GM21619 (cell line): ENCODE measurements around the gene POLR2I.
"Not testable (repeated sequence)": the region's sequence is repeated elsewhere in the genome, so short reads cannot be mapped to it uniquely, and the experiment has no call there.

Experiments
- ATAC-seq: cut with Tn5 transposase; IDR thresholded peaks from one replicate; pipeline ENCODE4 v1.9.1; 2021; ENCODE audit not compliant: unreplicated experiment

POLR2I gene

GRCh38 chr19:36101550-36102327, 12.9 kb downstream of the POLR2I start:
- no peak for ATAC-seq

- no peak for ATAC-seq
Observed at GRCh38 chr19:36100476-36100875, 14.2 kb downstream of the POLR2I start.

- ATAC-seq: no peak
Observed at GRCh38 chr19:36099166-36099785, 15.4 kb downstream of the POLR2I start.

- ATAC-seq: no peak
Observed at GRCh38 chr19:36097036-36097435, 17.6 kb downstream of the POLR2I start.

GRCh38 chr19:36093687-36094086, 21.0 kb downstream of the POLR2I start:
- ATAC-seq: no peak

- ATAC-seq: no peak
Observed at GRCh38 chr19:36093146-36093662, 21.5 kb downstream of the POLR2I start.

- ATAC-seq: no peak
Observed at GRCh38 chr19:36092566-36092965, 22.1 kb downstream of the POLR2I start.

GRCh38 chr19:36090910-36091695, 23.6 kb downstream of the POLR2I start:
- ATAC-seq: no peak

GRCh38 chr19:36089847-36090246, 24.8 kb downstream of the POLR2I start:
- ATAC-seq: no peak

- no peak for ATAC-seq
Observed at GRCh38 chr19:36086326-36086725, 28.3 kb downstream of the POLR2I start.

- no peak for ATAC-seq
Observed at GRCh38 chr19:36084231-36085009, 30.3 kb downstream of the POLR2I start.

- no peak for ATAC-seq
Observed at GRCh38 chr19:36082916-36083315, 31.8 kb downstream of the POLR2I start.

- no peak for ATAC-seq
Observed at GRCh38 chr19:36081894-36082293, 32.8 kb downstream of the POLR2I start.

- ATAC-seq: no peak
Observed at GRCh38 chr19:36081385-36081784, 33.3 kb downstream of the POLR2I start.

- ATAC-seq: no peak
Observed at GRCh38 chr19:36079389-36079945, 35.2 kb downstream of the POLR2I start.

- ATAC-seq: no peak
Observed at GRCh38 chr19:36073121-36073876, 41.4 kb downstream of the POLR2I start.

GRCh38 chr19:36072081-36072480, 42.6 kb downstream of the POLR2I start:
- no peak for ATAC-seq

GRCh38 chr19:36068810-36069499, 45.7 kb downstream of the POLR2I start:
- ATAC-seq: not testable (repeated sequence)

- ATAC-seq: no peak
Observed at GRCh38 chr19:36067681-36068080, 47.0 kb downstream of the POLR2I start.
